ENCODE data around the gene PAPLN. TPM values are rescaled to one million over a fixed set of nuclear protein-coding genes. Genes with fewer than 3 reads are reported as not detected.
A peak's percentile ranks its signal among the peaks of the same experiment; 100 is the strongest.

Gene PAPLN
- total RNA-seq, 1 experiment from 2014 or later: 3.0 TPM

DNA sequence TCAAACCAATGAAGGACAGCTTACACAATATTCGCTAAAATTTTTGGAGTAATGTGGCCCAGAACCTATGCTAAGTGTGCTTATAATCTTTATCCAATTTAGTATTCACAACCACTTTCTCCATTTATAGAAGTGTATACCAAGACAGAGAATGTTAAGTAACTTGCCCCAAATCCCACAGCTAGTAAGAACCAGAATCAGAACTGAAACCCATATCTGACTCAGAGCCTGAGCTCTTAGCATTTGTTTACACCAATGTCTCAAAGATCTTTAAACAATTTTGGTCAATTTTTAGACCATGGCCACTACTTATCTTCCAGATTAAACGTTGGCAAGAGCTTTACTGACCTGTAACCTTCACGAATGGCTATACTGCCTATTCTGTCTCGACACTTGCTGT lies 53.0 kb downstream of the PAPLN start:
- Mint-ChIP-seq H3K4me1 (ENCODE audit: low read depth, unreplicated experiment) (no peaks in the 10 kb centered on the region), H3K27ac (ENCODE audit: unreplicated experiment) (no peak overlapping the region), H3K27me3 (ENCODE audit: insufficient read depth, unreplicated experiment) (no peaks in the 10 kb centered on the region), H3K9me3 (ENCODE audit: unreplicated experiment) (no peaks in the 10 kb centered on the region), H3K36me3 (ENCODE audit: insufficient read depth, unreplicated experiment) (peaks cover 31% of the 10 kb centered on the region), H3K4me3 (ENCODE audit: unreplicated experiment) (no peak overlapping the region)
- POLR2A ChIA-PET: interaction anchor here (0.6 kb wide), 1 partner anchor 599 kb away, joined by 9 read pairs; no protein-coding TSS in a partner anchor
- CTCF ChIA-PET: no interaction called here
- no peak overlapping the region for H3K4me3 ChIP-seq (ENCODE audit: low read depth, low read length)
- peaks cover under 1% of the 10 kb centered on the region for H3K4me1 ChIP-seq
- no peak for DNase-seq
- intact Hi-C loops (cut with micrococcal nuclease; ENCODE audit: unreplicated experiment): loop anchor here (5.0 kb wide), 1 partner anchor 342 kb away; no protein-coding TSS in a partner anchor
- no peaks in the 10 kb centered on the region; the same call in 1 of the 2 replicates for H3K36me3 ChIP-seq (ENCODE audit: control insufficient read depth, insufficient read depth, low read length)
- BruUV-seq (replicated peaks): no TSS peak
- H3K27me3 ChIP-seq (replicated peaks; ENCODE audit: control insufficient read depth, insufficient read depth, low read length): no peaks in the 10 kb centered on the region
- TF ChIP-seq CTCF (IDR thresholded peaks at IDR 0.05; ENCODE audit: insufficient read depth in 1 of 2, low read depth in 1 of 2, low read length in 1 of 2, severe bottlenecking in 1 of 2, unreplicated experiment in 1 of 2): no peak
- H3K9me3 ChIP-seq: no peaks in the 10 kb centered on the region

DNA sequence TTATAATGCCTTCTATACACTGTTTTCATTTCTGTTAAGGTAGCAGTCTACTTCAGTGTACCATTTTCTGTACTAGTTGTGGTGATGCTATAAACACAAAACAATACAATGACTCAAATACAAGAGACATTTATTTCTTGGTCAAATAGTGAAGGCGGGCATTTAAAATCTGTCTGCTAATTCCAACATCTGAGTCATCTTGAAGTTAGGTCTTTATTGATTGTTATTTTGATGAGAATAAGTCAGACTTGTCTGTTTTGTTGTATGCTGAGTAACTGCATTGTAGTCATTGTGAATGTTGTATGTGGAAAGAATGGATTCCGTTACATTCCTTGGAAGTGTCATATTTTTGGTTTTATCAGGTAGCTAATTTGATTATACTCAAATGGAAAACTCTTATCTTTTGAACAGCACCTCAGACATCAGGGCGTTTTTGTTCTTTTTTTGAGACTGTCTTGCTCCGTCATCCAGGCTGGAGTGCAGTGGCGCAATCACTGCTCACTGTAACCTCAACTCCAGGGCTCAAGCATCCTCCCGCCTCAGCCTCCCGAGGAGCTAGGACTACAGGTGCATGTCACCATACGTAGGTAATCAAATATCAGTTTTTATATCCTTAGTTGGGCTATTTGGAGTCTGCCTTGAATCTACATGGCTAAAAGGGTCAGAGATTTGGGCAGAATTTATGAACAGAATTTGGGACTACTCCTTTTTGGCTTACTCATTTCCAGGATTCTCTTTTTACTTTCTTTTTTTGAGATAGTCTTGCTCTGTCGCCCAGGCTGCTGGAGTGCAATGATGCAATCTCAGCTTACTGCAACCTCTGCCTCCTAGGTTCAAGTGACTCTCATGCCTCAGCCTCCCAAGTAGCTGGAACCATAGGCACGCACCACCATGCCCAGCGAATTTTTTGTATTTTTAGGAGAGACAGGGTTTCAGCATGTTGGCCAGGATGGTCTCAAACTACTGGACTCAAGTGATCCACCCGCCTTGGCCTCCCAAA lies 56.8 kb downstream of the PAPLN start:
- intact Hi-C loops (cut with micrococcal nuclease; ENCODE audit: unreplicated experiment): loop anchor here (5.0 kb wide), 1 partner anchor 338 kb away; no protein-coding TSS in a partner anchor
- no peaks in the 10 kb centered on the region for H3K9me3 ChIP-seq
- H3K4me3 ChIP-seq (ENCODE audit: low read depth, low read length): no peak overlapping the region
- Mint-ChIP-seq H3K27ac (ENCODE audit: unreplicated experiment) (no peak overlapping the region), H3K4me1 (ENCODE audit: low read depth, unreplicated experiment) (no peaks in the 10 kb centered on the region), H3K36me3 (ENCODE audit: insufficient read depth, unreplicated experiment) (peaks cover 22% of the 10 kb centered on the region), H3K9me3 (ENCODE audit: unreplicated experiment) (no peaks in the 10 kb centered on the region), H3K4me3 (ENCODE audit: unreplicated experiment) (no peak overlapping the region), H3K27me3 (ENCODE audit: insufficient read depth, unreplicated experiment) (no peaks in the 10 kb centered on the region)
- H3K27me3 ChIP-seq (replicated peaks; ENCODE audit: control insufficient read depth, insufficient read depth, low read length): no peaks in the 10 kb centered on the region
- no TSS peak for BruUV-seq (replicated peaks)
- H3K4me1 ChIP-seq: peaks cover 23% of the 10 kb centered on the region
- ChIA-PET CTCF (interaction anchor here (1.0 to 2.5 kb wide), 4 partner anchors 17 to 178 kb away, joined by 3 to 48 read pairs (median 6); no protein-coding TSS in a partner anchor), POLR2A (no interaction called here)
- H3K36me3 ChIP-seq (ENCODE audit: control insufficient read depth, insufficient read depth, low read length): no peaks in the 10 kb centered on the region
- no peak for DNase-seq
- no peak for TF ChIP-seq CTCF (IDR thresholded peaks at IDR 0.05; ENCODE audit: insufficient read depth in 1 of 2, low read depth in 1 of 2, low read length in 1 of 2, severe bottlenecking in 1 of 2, unreplicated experiment in 1 of 2)

GRCh38 chr14:73295198-73295796 lies 58.0 kb downstream of the PAPLN start:
- peak; percentile 60 to 63 for TF ChIP-seq CTCF (IDR thresholded peaks at IDR 0.05; ENCODE audit: insufficient read depth in 1 of 2, low read depth in 1 of 2, low read length in 1 of 2, severe bottlenecking in 1 of 2, unreplicated experiment in 1 of 2)
- peak in 1 of 2 experiments; percentile 37 for DNase-seq
- intact Hi-C loops (cut with micrococcal nuclease; ENCODE audit: unreplicated experiment): loop anchor here (1.0 to 5.0 kb wide), 2 partner anchors 162 to 177 kb away; partner anchors contain the start of gene NUMB
- no peaks in the 10 kb centered on the region for H3K27me3 Mint-ChIP-seq (ENCODE audit: insufficient read depth, unreplicated experiment)
- H3K9me3 Mint-ChIP-seq (ENCODE audit: unreplicated experiment): no peaks in the 10 kb centered on the region
- H3K4me1 Mint-ChIP-seq (ENCODE audit: low read depth, unreplicated experiment): peaks cover 6% of the 10 kb centered on the region
- Histone ChIP-seq H3K36me3 (ENCODE audit: control insufficient read depth, insufficient read depth, low read length) (no peaks in the 10 kb centered on the region), H3K4me3 (ENCODE audit: low read depth, low read length) (no peak overlapping the region), H3K27me3 (replicated peaks; ENCODE audit: control insufficient read depth, insufficient read depth, low read length) (no peaks in the 10 kb centered on the region), H3K4me1 (peaks cover 23% of the 10 kb centered on the region), H3K9me3 (no peaks in the 10 kb centered on the region)
- ChIA-PET POLR2A (interaction anchor here (0.6 to 1.2 kb wide), 4 partner anchors 117 to 172 kb away, joined by 4 to 6 read pairs (median 5); partner anchors contain the start of gene NUMB), CTCF (interaction anchor here (0.6 to 2.5 kb wide), 14 partner anchors 15 to 195 kb away, joined by 3 to 48 read pairs (median 4); partner anchors contain the start of genes NUMB and RIOX1)
- BruUV-seq (replicated peaks): no TSS peak
- peaks cover 18% of the 10 kb centered on the region for H3K36me3 Mint-ChIP-seq (ENCODE audit: insufficient read depth, unreplicated experiment)
- H3K27ac Mint-ChIP-seq (ENCODE audit: unreplicated experiment): no peak overlapping the region
- no peak overlapping the region for H3K4me3 Mint-ChIP-seq (ENCODE audit: unreplicated experiment)
